HK-2 (cell line): Measurements from ENCODE around the gene SUN2.

Source experiments
- DNase-seq: peaks from one replicate; pipeline ENCODE4 v3.0.0-alpha.2; 2018; ENCODE audit not compliant: unreplicated experiment

The SUN2 gene

GRCh38 chr22:38735126-38735464 lies 20.7 kb downstream of the SUN2 start:
- DNase-seq, result no peak

GRCh38 chr22:38734421-38735100 lies 21.2 kb downstream of the SUN2 start:
- no peak for DNase-seq

DNA sequence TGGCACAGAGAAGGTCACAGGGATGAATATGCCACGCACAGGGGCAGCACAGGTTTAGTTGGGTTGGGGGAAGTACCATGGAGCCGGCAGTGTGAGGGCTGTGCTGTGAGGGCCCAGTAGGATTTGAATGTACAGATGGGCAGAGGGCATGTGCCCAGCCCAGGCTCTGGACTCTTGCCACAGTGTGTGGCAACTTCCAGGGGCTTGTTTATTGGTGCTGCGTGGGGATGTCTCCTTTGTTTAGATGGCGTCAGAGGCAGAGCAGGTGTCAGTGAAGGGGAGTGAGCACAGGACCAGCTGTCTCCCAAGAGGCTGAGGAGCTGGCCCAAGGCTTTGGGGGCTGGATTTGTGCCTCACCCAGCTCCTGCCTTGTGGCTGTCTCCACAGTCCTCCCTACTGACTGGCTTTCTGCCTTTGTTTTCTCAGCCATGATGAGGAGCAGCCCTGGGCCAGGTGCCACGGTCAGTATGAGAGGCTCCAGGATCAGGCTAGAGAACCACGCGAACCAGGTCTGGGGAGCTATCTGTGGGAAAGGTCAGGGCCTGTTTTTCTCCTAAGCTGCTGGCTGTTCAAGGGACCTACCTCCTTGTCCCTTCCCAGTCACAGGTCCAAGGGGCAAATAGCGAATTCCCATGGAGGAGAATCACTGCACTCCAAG lies 21.9 kb downstream of the SUN2 start:
- no peak for DNase-seq

DNA sequence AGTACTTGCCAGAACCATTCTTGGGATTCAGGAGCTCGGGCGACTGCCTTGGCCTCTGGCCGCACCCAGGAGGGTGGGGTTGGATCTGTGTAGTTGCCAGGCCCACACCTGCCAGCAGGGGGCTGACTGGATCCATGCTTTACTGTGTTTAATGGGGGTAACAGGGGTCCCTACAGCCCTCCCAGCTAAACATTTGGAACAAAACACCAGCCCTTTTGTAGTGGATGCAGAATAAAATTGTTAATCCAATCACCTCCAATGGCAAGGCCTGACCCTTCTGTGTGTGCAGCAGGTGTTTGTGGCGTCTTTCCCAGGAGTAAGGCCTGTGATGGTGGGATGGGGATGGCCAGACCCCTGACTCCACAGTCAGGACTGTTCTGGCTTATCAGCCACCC lies 22.5 kb downstream of the SUN2 start:
- DNase-seq, result peak; percentile 28

GRCh38 chr22:38732251-38732815 lies 23.5 kb downstream of the SUN2 start:
- no peak for DNase-seq

- no peak for DNase-seq
Measured at GRCh38 chr22:38731703-38732161, 24.1 kb downstream of the SUN2 start.

GRCh38 chr22:38730411-38730871 lies 25.4 kb downstream of the SUN2 start:
- no peak for DNase-seq

- no peak for DNase-seq
Measured at GRCh38 chr22:38729946-38730345, 25.9 kb downstream of the SUN2 start.

GRCh38 chr22:38728871-38729796 lies 26.7 kb downstream of the SUN2 start:
- DNase-seq, result no peak

- DNase-seq, result no peak
Measured at GRCh38 chr22:38727530-38728451, 28.0 kb downstream of the SUN2 start.

DNA sequence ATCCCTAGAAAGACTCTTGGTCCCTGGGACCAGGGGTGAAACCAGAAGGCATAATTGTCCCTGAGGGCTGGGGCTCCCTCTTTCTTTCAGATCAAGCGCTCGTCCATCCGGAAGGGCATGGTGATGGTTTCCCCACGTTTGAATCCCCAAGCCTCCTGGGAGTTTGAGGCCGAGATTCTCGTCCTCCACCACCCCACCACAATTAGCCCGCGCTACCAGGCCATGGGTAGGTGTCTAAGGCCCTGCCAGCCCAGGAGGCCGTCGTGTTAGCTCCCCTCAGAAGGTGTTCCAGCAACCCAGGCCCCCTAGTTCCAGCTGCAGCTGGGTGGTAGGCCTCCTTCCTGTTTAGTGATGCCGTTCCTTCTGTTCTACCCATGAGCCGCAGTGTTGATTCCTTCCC lies 28.7 kb downstream of the SUN2 start:
- no peak for DNase-seq

GRCh38 chr22:38725900-38726655 lies 29.7 kb downstream of the SUN2 start:
- DNase-seq, result no peak

DNA sequence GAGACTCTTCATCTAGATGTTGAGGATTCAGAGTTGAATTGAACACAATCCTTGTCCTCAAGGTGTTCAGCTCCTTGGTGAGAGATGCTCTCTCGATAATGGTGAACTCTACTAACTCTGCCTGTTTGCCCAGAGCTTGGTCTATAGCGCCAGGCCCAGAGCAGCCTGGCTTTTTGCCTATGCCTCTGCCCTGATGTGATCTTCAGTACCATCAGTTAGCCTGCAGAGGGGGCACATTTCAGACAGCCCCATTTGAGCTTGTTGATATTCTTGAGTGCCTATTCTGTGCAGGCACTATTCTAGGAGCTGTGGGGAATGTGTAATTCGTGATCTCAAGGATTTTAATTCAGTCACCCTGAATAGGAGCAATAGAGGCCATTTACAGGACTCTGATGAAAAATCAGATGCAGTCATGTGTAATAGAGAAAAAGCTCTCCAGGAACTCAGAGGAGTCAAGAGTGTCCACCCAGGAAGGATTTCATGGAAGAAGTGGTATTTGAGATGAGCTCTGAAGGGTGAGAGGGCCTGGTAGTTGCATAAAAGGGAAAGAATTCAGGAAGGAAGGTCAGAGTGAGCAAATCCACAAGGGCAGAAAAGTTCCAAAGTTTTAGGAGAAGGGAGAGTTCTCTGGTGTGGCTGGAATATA lies 30.7 kb downstream of the SUN2 start:
- DNase-seq, result no peak

DNA sequence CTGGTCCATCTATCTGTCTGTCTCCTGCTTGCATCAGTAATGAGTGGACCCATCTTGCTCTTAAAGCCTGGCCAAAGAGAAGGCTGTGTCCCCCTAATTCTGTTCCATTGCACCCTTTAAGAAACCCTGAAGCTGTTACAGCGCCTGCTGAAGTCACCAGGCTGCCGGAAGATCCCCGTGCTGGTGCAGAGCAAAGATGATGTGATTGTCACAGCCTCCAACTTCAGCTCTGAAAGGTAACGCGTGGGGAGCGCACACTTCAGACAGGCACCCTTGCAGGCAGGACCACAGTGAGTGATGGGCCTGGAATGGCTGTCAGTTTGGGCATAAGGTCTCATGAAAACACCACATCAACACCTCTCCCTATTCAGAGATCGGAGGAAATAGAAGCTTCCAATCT lies 31.6 kb downstream of the SUN2 start:
- DNase-seq, result no peak

DNA sequence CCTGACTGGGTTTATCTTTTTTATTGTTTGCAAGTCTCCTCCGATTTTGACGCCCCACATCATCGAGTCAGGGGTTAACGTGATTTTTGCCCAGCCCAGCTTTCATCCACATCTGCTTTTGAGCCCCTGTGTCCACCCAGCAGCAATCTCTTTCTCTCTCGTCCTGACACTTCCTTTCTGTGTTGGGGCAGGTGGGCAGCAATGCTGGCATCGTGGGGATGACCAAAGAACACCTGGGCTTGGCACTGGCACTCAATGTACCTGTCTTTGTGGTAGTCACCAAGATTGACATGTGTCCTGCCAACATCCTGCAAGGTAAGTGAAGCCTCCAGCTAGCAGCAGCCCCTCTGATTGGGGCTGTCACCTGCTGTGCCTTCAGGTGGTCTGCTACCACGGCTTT lies 34.2 kb downstream of the SUN2 start:
- no peak for DNase-seq

DNA sequence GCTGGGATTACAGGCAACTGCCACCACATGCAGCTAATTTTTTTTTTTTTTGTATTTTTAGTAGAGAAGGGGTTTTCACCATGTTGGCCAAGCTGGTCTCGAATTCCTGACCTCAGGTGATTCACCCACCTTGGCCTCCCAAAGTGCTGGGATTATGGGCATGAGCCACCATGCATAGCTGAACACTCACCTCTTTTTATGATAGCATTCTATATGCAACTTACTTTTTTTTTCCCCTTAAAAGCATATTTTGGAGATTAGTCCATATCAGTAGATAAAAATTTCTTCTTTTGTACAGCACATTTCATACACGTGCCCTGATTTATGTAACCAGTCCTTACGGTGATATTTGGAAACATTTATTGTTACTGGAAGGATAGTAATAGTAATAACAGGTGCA lies 35.4 kb downstream of the SUN2 start:
- DNase-seq, result no peak

- DNase-seq, result no peak
Measured at GRCh38 chr22:38719196-38719595, 36.6 kb downstream of the SUN2 start.

- DNase-seq, result peak; percentile 67
Measured at GRCh38 chr22:38718414-38718813, 37.4 kb downstream of the SUN2 start.

- no peak for DNase-seq
Measured at GRCh38 chr22:38717244-38717643, 38.6 kb downstream of the SUN2 start.

DNA sequence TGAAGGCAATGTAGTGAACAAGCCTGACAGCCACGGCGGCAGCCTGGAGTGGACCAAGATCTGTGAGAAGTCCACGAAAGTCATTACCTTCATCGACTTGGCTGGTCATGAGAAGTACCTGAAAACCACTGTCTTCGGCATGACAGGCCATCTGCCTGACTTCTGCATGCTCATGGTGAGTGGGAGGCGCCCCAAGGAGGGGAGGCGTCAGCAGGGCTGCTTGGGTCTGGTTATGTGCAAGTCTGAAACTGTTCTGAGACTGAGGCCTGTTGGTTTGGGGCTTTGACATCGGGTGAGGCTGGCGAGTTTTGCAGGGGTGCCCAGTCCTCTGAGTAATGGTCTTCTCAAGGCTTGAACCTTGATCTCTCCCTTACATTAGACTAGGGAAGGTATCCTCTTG lies 39.0 kb downstream of the SUN2 start:
- no peak for DNase-seq
